ENCODE data around the gene LDHB.

DNA sequence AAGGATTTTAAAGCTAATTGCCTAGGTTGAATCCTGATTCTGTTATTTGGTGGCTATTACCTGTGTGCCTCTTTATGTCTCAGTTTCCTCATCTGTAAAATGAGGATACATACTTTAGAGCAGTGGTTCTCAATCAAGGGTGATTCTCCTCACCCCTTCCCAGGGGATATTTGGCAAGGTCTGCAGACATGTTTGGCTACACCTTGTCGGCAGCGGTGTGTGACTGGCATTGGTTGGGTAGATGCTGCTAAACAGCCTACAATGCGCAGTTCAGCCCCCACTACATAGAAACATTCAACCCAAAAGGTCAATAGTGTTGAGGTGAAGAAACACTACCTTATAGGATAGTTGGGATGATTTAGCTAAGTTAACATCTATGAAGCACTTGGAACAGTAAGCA is 23.4 kb downstream of the LDHB start:
- no peak for TF ChIP-seq CTCF (IDR thresholded peaks at IDR 0.05)
- TF ChIP-seq EP300 (IDR thresholded peaks at IDR 0.05), result no peak
- no peak for TF ChIP-seq POLR2A (IDR thresholded peaks at IDR 0.05)
- no peak for TF ChIP-seq POLR2AphosphoS5 (IDR thresholded peaks at IDR 0.05)
